GM10266 (cell line): ENCODE results near the gene TNFAIP8L1.
"Not testable (repeated sequence)": the region's sequence is repeated elsewhere in the genome, so short reads cannot be mapped to it uniquely, and the experiment has no call there.

Experiments
- DNase-seq: peaks from one replicate; pipeline ENCODE4 v3.0.0; 2012; ENCODE audit errors: extremely low spot score
- CTCF ChIP-seq: IDR thresholded peaks from 2 replicates; pipeline ENCODE4 v1.5.1; 2012; ENCODE audit warnings: mild to moderate bottlenecking, low read depth; ENCODE audit not compliant: control insufficient read depth, insufficient read depth; ENCODE audit errors: missing control alignments

Gene TNFAIP8L1

GRCh38 chr19:4678881-4679790 lies 39.8 kb downstream of the TNFAIP8L1 start:
- DNase-seq, result no peak
- TF ChIP-seq CTCF, result no peak

- DNase-seq, result not testable (repeated sequence)
These were observed 40.7 kb downstream of the TNFAIP8L1 start for GRCh38 chr19:4680021-4680420.

GRCh38 chr19:4682417-4683200 lies 43.3 kb downstream of the TNFAIP8L1 start:
- TF ChIP-seq CTCF, result no peak
- no peak for DNase-seq

GRCh38 chr19:4684312-4685095 lies 45.2 kb downstream of the TNFAIP8L1 start:
- TF ChIP-seq CTCF, result no peak
- DNase-seq, result no peak

- no peak for DNase-seq
- no peak for TF ChIP-seq CTCF
These were observed 47.4 kb downstream of the TNFAIP8L1 start for GRCh38 chr19:4686700-4687099.

GRCh38 chr19:4687396-4687795 lies 48.1 kb downstream of the TNFAIP8L1 start:
- TF ChIP-seq CTCF, result no peak
- no peak for DNase-seq

- no peak for TF ChIP-seq CTCF
- no peak for DNase-seq
These were observed 49.3 kb downstream of the TNFAIP8L1 start for GRCh38 chr19:4688587-4688986.
